WTC11 (cell line): Measurements from ENCODE around the gene CPVL.

ENCODE experiments used
- ATF2 ChIP-seq: sonication (generic); formaldehyde crosslinking; IDR thresholded peaks from 2 replicates; pipeline ENCODE4 v1.8.1; 2022; ENCODE audit warnings: low read depth, missing genetic modification reagents, borderline replicate concordance
- CREM ChIP-seq: sonication (generic); formaldehyde crosslinking; IDR thresholded peaks from 2 replicates; pipeline ENCODE4 v1.8.1; 2022; ENCODE audit warnings: mild to moderate bottlenecking, missing genetic modification reagents, moderate library complexity
- CTCF ChIP-seq: fragments of 200-600 bp; IDR thresholded peaks from 2 replicates; pipeline ENCODE4 v1.8.0; 2022; ENCODE audit warnings: antibody characterized with exemption
- FOXK1 ChIP-seq: sonication (generic); formaldehyde crosslinking; IDR thresholded peaks from 2 replicates; pipeline ENCODE4 v1.8.0; 2022; ENCODE audit warnings: mild to moderate bottlenecking, moderate library complexity, missing genetic modification reagents
- KAT7 ChIP-seq: sonication (generic); formaldehyde crosslinking; IDR thresholded peaks from 2 replicates; pipeline ENCODE4 v1.8.1; 2023; ENCODE audit warnings: missing genetic modification reagents, mild to moderate bottlenecking, borderline replicate concordance
- NR2C2 ChIP-seq: sonication (generic); formaldehyde crosslinking; IDR thresholded peaks from 2 replicates; pipeline ENCODE4 v1.8.0; 2022; ENCODE audit warnings: mild to moderate bottlenecking, missing genetic modification reagents
- SMAD4 ChIP-seq: sonication (generic); formaldehyde crosslinking; IDR thresholded peaks from 2 replicates; pipeline ENCODE4 v1.8.0; 2022; ENCODE audit warnings: mild to moderate bottlenecking, missing genetic modification reagents
- SP1 ChIP-seq: sonication (generic); formaldehyde crosslinking; conservative IDR thresholded peaks from 2 replicates; pipeline ENCODE4 v1.8.1; 2022; ENCODE audit warnings: missing genetic modification reagents
- TCF7 ChIP-seq: sonication (generic); formaldehyde crosslinking; IDR thresholded peaks from 2 replicates; pipeline ENCODE4 v1.8.0; 2022; ENCODE audit warnings: mild to moderate bottlenecking, low read depth, missing genetic modification reagents, moderate library complexity
- TEAD4 ChIP-seq: sonication (generic); formaldehyde crosslinking; IDR thresholded peaks from 2 replicates; pipeline ENCODE4 v1.8.0; 2022; ENCODE audit warnings: mild to moderate bottlenecking, missing genetic modification reagents
- USF1 ChIP-seq: sonication (generic); formaldehyde crosslinking; IDR thresholded peaks from 2 replicates; pipeline ENCODE4 v1.8.0; 2022; ENCODE audit warnings: mild to moderate bottlenecking, missing genetic modification reagents
- ZNF138 ChIP-seq: sonication (generic); formaldehyde crosslinking; conservative IDR thresholded peaks from 2 replicates; pipeline ENCODE4 v1.8.1; 2022; ENCODE audit warnings: mild to moderate bottlenecking, moderate library complexity, missing genetic modification reagents
- ZNF532 ChIP-seq: fragments of 250-450 bp; sonication (Bioruptor Pico); IDR thresholded peaks from 2 replicates; pipeline ENCODE4 v1.9.0; 2021; ENCODE audit warnings: mild to moderate bottlenecking, borderline replicate concordance

- TF ChIP-seq ZNF138 (no peak), SP1 (CRISPR knock-in tag) (no peak), ZNF532 (CRISPR knock-in tag) (no peak), CTCF (no peak), TCF7 (CRISPR knock-in tag) (no peak), FOXK1 (CRISPR knock-in tag) (no peak), TEAD4 (no peak), NR2C2 (no peak), CREM (no peak), ATF2 (CRISPR knock-in tag) (no peak), KAT7 (CRISPR knock-in tag) (no peak), USF1 (no peak), SMAD4 (no peak)
These were observed 47.2 kb upstream of the CPVL start for GRCh38 chr7:29193316-29194205.
